ENCODE measurements around the gene WAC.

WAC gene

GRCh38 chr10:28533186-28533564, 257 bp downstream of the WAC start:
- no peak for DNase-seq (ENCODE audit: low spot score)

- DNase-seq (ENCODE audit: low spot score), result peak; percentile 44
Measured at GRCh38 chr10:28533571-28534304, 820 bp downstream of the WAC start.

GRCh38 chr10:28535846-28536245, 2.9 kb downstream of the WAC start:
- DNase-seq (ENCODE audit: low spot score), result no peak

GRCh38 chr10:28538595-28538994, 5.7 kb downstream of the WAC start:
- no peak for DNase-seq (ENCODE audit: low spot score)

GRCh38 chr10:28540145-28540544, 7.2 kb downstream of the WAC start:
- no peak for DNase-seq (ENCODE audit: low spot score)

GRCh38 chr10:28541717-28542365, 8.9 kb downstream of the WAC start:
- no peak for DNase-seq (ENCODE audit: low spot score)

GRCh38 chr10:28542728-28543127, 9.8 kb downstream of the WAC start:
- DNase-seq (ENCODE audit: low spot score), result no peak

GRCh38 chr10:28544058-28544457, 11.1 kb downstream of the WAC start:
- no peak for DNase-seq (ENCODE audit: low spot score)

- DNase-seq (ENCODE audit: low spot score), result no peak
Measured at GRCh38 chr10:28545967-28546644, 13.2 kb downstream of the WAC start.

- no peak for DNase-seq (ENCODE audit: low spot score)
Measured at GRCh38 chr10:28548781-28549498, 16.0 kb downstream of the WAC start.

GRCh38 chr10:28551086-28551485, 18.2 kb downstream of the WAC start:
- no peak for DNase-seq (ENCODE audit: low spot score)

- no peak for DNase-seq (ENCODE audit: low spot score)
Measured at GRCh38 chr10:28552775-28553174, 19.9 kb downstream of the WAC start.

GRCh38 chr10:28554009-28554408, 21.1 kb downstream of the WAC start:
- DNase-seq (ENCODE audit: low spot score), result no peak

GRCh38 chr10:28554952-28555351, 22.0 kb downstream of the WAC start:
- no peak for DNase-seq (ENCODE audit: low spot score)

GRCh38 chr10:28555358-28555757, 22.4 kb downstream of the WAC start:
- no peak for DNase-seq (ENCODE audit: low spot score)

GRCh38 chr10:28556142-28556541, 23.2 kb downstream of the WAC start:
- DNase-seq (ENCODE audit: low spot score), result no peak

- DNase-seq (ENCODE audit: low spot score), result no peak
Measured at GRCh38 chr10:28558186-28558585, 25.3 kb downstream of the WAC start.

GRCh38 chr10:28558923-28559508, 26.1 kb downstream of the WAC start:
- no peak for DNase-seq (ENCODE audit: low spot score)

- DNase-seq (ENCODE audit: low spot score), result no peak
Measured at GRCh38 chr10:28559618-28560017, 26.7 kb downstream of the WAC start.

GRCh38 chr10:28560617-28561016, 27.7 kb downstream of the WAC start:
- DNase-seq (ENCODE audit: low spot score), result no peak

GRCh38 chr10:28561531-28561930, 28.6 kb downstream of the WAC start:
- DNase-seq (ENCODE audit: low spot score), result peak; percentile 71

- DNase-seq (ENCODE audit: low spot score), result no peak
Measured at GRCh38 chr10:28564905-28565304, 32.0 kb downstream of the WAC start.

Data from cerebellar cortex (tissue), 1 donor.